ENCODE data around the gene C8A.

GRCh38 chr1:56835657-56836056 is 18.9 kb upstream of the C8A start:
- TF ChIP-seq CTCF (IDR thresholded peaks at IDR 0.05) = no peak
- no peak for TF ChIP-seq EP300 (IDR thresholded peaks at IDR 0.05)
